MG63 (cell line): ENCODE data around the gene TPCN1. TPM values are rescaled to one million over a fixed set of nuclear protein-coding genes. Genes with fewer than 3 reads are reported as not detected.

Experiments
- DNase-seq: peaks from one replicate; pipeline ENCODE4 v3.0.0-alpha.2; 2020
- H3K27me3 ChIP-seq: fragments of 250-450 bp; sonication (Bioruptor Pico); 2 replicates; pipeline ENCODE4 v1.5.1; 2020; ENCODE audit warnings: mild to moderate bottlenecking, moderate library complexity
- H3K36me3 ChIP-seq: fragments of 250-450 bp; sonication (Bioruptor Pico); 2 replicates; pipeline ENCODE4 v1.5.1; 2020; ENCODE audit warnings: mild to moderate bottlenecking, moderate library complexity
- H3K4me3 ChIP-seq: fragments of 250-450 bp; sonication (Bioruptor Pico); 2 replicates; pipeline ENCODE4 v1.5.1; 2020; ENCODE audit warnings: mild to moderate bottlenecking, moderate library complexity
- H3K9me3 ChIP-seq: fragments of 250-450 bp; sonication (Bioruptor Pico); 2 replicates; pipeline ENCODE4 v1.5.1; 2020; ENCODE audit warnings: mild to moderate bottlenecking, moderate library complexity
- total RNA-seq: library from RNA; depleted of rRNA; stranded (reverse); fragments of >200 nt; shearing (Covaris generic); gene quantifications from 2 replicates; pipeline ENCODE4 v1.2.3, GENCODE V29; 2014; ENCODE audit warnings: low replicate concordance; rRNA removed

Gene TPCN1
- total RNA-seq, 1 experiment from 2014 or later, result 5.4 TPM

GRCh38 chr12:113345318-113345717, 124.1 kb downstream of the TPCN1 start:
- Histone ChIP-seq H3K9me3 (no peaks in the 10 kb centered on the region), H3K4me3 (no peak overlapping the region), H3K36me3 (no peaks in the 10 kb centered on the region), H3K27me3 (no peaks in the 10 kb centered on the region)
- DNase-seq, result no peak

GRCh38 chr12:113346353-113346752, 125.1 kb downstream of the TPCN1 start:
- H3K27me3 ChIP-seq, result no peaks in the 10 kb centered on the region
- DNase-seq, result no peak

GRCh38 chr12:113347107-113347506, 125.8 kb downstream of the TPCN1 start:
- no peaks in the 10 kb centered on the region for H3K36me3 ChIP-seq
- H3K27me3 ChIP-seq, result no peaks in the 10 kb centered on the region
- no peak overlapping the region for H3K4me3 ChIP-seq
- DNase-seq, result no peak
- H3K9me3 ChIP-seq, result no peaks in the 10 kb centered on the region

More at GRCh38 chr12:113346353-113346752, 125.1 kb downstream of the TPCN1 start:
- no peaks in the 10 kb centered on the region for H3K9me3 ChIP-seq
- H3K36me3 ChIP-seq, result no peaks in the 10 kb centered on the region
- H3K4me3 ChIP-seq, result no peak overlapping the region

GRCh38 chr12:113347892-113348291, 126.6 kb downstream of the TPCN1 start:
- DNase-seq, result no peak
- Histone ChIP-seq H3K36me3 (no peaks in the 10 kb centered on the region), H3K27me3 (no peaks in the 10 kb centered on the region)

More at GRCh38 chr12:113347892-113348291, 126.6 kb downstream of the TPCN1 start:
- no peak overlapping the region for H3K4me3 ChIP-seq
- no peaks in the 10 kb centered on the region for H3K9me3 ChIP-seq

Other genes starting within 250 kb of the TPCN1 start
- gene OAS2, start 242.9 kb upstream of the TPCN1 start, total RNA-seq, result 6.0 and 22.3 TPM in 2 replicates
- not detected in 2 replicates for gene DTX1, start 164.7 kb upstream of the TPCN1 start, total RNA-seq
- gene RASAL1, start 85.7 kb upstream of the TPCN1 start, total RNA-seq, result not detected in 2 replicates
- gene CFAP73, start 71.7 kb upstream of the TPCN1 start, total RNA-seq, result not detected in 2 replicates
- 80.5 and 82.0 TPM in 2 replicates for gene DDX54, start 36.0 kb upstream of the TPCN1 start, total RNA-seq
- gene RITA1, start 35.7 kb upstream of the TPCN1 start, total RNA-seq, result 34.4 and 38.6 TPM in 2 replicates
- gene SLC8B1, start 113.6 kb downstream of the TPCN1 start, total RNA-seq, result 8.7 and 11.6 TPM in 2 replicates
- gene PLBD2, start 137.1 kb downstream of the TPCN1 start, total RNA-seq, result 5.2 and 6.8 TPM in 2 replicates
- not detected in 2 replicates for gene SDS, start 182.4 kb downstream of the TPCN1 start, total RNA-seq
- 11.0 and 54.2 TPM in 2 replicates for gene SDSL, start 200.9 kb downstream of the TPCN1 start, total RNA-seq